Measurements from ENCODE around the gene DIP2C.

DNA sequence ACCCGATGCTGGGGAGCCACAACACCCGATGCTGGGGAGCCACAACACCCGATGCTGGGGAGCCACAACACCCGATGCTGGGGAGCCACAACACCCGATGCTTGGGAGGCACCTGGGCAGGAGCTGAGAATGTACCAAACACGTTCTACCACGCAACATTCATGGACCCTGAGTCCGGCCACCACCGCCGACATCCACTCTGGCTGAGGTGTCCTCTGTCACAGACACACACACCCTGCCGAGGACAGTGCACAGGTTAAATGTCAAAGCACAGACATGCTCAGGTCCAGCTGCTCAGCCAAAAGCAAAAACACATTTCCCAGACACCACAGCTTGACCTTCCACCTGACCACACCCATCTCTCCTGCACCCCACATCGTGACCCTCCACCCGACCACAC lies 148.4 kb downstream of the DIP2C start:
- TF ChIP-seq, protein P1, sequence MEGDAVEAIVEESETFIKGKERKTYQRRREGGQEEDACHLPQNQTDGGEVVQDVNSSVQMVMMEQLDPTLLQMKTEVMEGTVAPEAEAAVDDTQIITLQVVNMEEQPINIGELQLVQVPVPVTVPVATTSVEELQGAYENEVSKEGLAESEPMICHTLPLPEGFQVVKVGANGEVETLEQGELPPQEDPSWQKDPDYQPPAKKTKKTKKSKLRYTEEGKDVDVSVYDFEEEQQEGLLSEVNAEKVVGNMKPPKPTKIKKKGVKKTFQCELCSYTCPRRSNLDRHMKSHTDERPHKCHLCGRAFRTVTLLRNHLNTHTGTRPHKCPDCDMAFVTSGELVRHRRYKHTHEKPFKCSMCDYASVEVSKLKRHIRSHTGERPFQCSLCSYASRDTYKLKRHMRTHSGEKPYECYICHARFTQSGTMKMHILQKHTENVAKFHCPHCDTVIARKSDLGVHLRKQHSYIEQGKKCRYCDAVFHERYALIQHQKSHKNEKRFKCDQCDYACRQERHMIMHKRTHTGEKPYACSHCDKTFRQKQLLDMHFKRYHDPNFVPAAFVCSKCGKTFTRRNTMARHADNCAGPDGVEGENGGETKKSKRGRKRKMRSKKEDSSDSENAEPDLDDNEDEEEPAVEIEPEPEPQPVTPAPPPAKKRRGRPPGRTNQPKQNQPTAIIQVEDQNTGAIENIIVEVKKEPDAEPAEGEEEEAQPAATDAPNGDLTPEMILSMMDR (IDR thresholded peaks at IDR 0.05) = no peak
- TF ChIP-seq RFX5 (IDR thresholded peaks at IDR 0.05; ENCODE audit: low read length) (no peak), ELF1 (IDR thresholded peaks at IDR 0.05) (no peak), TAF1 (IDR thresholded peaks at IDR 0.05; ENCODE audit: borderline replicate concordance, low read depth, low read length) (no peak), RAD21 (IDR thresholded peaks at IDR 0.05; ENCODE audit: low read length) (no peak), RXRA (IDR thresholded peaks at IDR 0.05; ENCODE audit: borderline replicate concordance, low read depth) (no peak), EZH2phosphoT487 (IDR thresholded peaks at IDR 0.05; ENCODE audit: borderline replicate concordance, low read depth) (no peak), EP300 (IDR thresholded peaks at IDR 0.05; ENCODE audit: borderline replicate concordance in 1 of 2, low read depth in 1 of 2, low read length in 1 of 2) (no peak), FOXJ3 (CRISPR knock-in tag; IDR thresholded peaks at IDR 0.05) (no peak), TCF12 (IDR thresholded peaks at IDR 0.05) (no peak), YY1 (IDR thresholded peaks at IDR 0.05; ENCODE audit: low read depth) (no peak), GATA2 (CRISPR knock-in tag; IDR thresholded peaks at IDR 0.05) (no peak)
- TF ChIP-seq, protein P2, sequence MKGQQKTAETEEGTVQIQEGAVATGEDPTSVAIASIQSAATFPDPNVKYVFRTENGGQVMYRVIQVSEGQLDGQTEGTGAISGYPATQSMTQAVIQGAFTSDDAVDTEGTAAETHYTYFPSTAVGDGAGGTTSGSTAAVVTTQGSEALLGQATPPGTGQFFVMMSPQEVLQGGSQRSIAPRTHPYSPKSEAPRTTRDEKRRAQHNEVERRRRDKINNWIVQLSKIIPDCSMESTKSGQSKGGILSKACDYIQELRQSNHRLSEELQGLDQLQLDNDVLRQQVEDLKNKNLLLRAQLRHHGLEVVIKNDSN (IDR thresholded peaks at IDR 0.05; ENCODE audit: borderline replicate concordance, low read depth) = no peak
